ENCODE results near the gene FURIN.
"Not testable (repeated sequence)": the region's sequence is repeated elsewhere in the genome, so short reads cannot be mapped to it uniquely, and the experiment has no call there.

FURIN gene

DNA sequence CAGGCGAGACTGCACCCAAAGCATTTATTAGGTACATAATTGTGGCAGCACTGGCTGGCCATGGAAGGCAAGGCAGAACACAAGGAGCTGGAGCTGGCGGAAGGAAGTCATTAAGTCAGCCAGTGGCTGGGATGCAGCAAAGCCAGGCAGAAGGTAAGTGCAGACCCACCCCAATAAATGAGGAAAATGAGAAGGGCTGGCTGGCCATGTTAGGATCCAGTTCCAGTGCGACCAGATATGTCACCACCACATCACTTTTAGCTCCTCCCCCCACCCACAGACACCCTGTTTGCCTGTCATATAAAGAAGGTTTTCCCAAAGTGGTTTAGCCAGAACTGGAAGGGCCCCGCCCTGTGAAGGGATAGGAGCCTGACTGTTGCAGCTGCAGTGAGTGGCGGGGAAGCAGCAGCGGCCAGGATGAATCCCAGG lies at the start of gene FURIN:
TSS of gene FURIN (plus strand) at position 328 of the 429 bp plus-strand sequence. CDS start 7,153 bp downstream, outside the sequence.
- Histone ChIP-seq H3K4me3 (ENCODE audit: low read length) (no peak within 1 kb of the TSS), H3K36me3 (ENCODE audit: control insufficient read depth, low read depth, low read length) (no peaks in the 10 kb centered on the region), H3K27ac (ENCODE audit: low read length) (no peak within 1 kb of the TSS), H3K9me3 (ENCODE audit: control insufficient read depth, low read depth, low read length) (no peaks in the 10 kb centered on the region), H3K9ac (ENCODE audit: low read length) (no peak within 1 kb of the TSS), H3K4me1 (ENCODE audit: control insufficient read depth, low read depth, low read length) (peaks cover 36% of the 10 kb centered on the region), H3K27me3 (ENCODE audit: control insufficient read depth, insufficient read depth, low read length) (no peaks in the 10 kb centered on the region)

DNA sequence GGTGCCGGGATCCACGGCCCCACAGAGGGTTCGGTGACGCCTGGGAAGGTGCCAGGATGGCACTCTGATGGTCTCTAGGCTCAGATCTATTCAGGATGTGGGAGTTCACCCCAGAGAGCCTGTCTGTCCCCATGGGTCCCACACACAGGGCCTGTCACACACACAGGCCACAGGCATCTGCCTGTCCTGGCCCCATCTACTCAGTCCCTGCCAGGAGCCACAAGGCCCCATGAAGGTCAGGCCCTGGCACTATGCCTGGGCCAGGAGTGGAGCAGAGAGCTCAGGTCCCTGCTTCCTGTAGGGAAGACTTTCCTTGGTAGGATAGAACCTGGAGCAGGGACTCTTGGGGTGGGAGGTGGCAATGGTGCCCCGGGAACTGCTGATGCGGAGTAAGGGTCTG lies 49.0 kb upstream of the FURIN start:
- Histone ChIP-seq H3K9ac (ENCODE audit: low read length) (no peak overlapping the region), H3K4me3 (ENCODE audit: low read length) (no peak overlapping the region), H3K27ac (ENCODE audit: low read length) (no peak overlapping the region)

DNA sequence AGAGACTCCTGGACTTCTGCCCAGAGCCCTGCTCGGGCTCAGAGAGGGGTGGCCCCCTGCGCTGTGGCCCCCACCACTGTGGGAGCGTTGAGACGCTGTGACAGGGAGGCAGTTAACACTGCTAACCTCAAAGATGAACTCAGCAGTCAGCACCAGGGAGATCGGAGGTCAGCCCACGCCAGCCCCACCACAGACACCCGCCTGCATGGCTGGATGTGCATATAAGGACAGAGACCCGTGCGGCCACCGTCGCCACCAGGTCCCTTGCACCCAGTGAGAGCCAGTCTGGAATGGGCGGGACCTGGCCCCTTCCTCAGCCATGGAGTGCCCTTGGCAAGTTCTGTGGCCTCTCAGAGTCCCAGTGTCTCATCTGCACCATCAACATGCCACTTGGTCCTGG lies 48.5 kb upstream of the FURIN start:
- Histone ChIP-seq H3K27me3 (ENCODE audit: control insufficient read depth, insufficient read depth, low read length) (no peaks in the 10 kb centered on the region), H3K36me3 (ENCODE audit: control insufficient read depth, low read depth, low read length) (peaks cover 8% of the 10 kb centered on the region), H3K4me1 (ENCODE audit: control insufficient read depth, low read depth, low read length) (no peaks in the 10 kb centered on the region), H3K9ac (ENCODE audit: low read length) (no peak overlapping the region), H3K4me3 (ENCODE audit: low read length) (no peak overlapping the region), H3K9me3 (ENCODE audit: control insufficient read depth, low read depth, low read length) (no peaks in the 10 kb centered on the region), H3K27ac (ENCODE audit: low read length) (no peak overlapping the region)

More for the DNA sequence above, 49.0 kb upstream of the FURIN start:
- Histone ChIP-seq H3K4me1 (ENCODE audit: control insufficient read depth, low read depth, low read length) (no peaks in the 10 kb centered on the region), H3K36me3 (ENCODE audit: control insufficient read depth, low read depth, low read length) (peaks cover 8% of the 10 kb centered on the region), H3K27me3 (ENCODE audit: control insufficient read depth, insufficient read depth, low read length) (no peaks in the 10 kb centered on the region), H3K9me3 (ENCODE audit: control insufficient read depth, low read depth, low read length) (no peaks in the 10 kb centered on the region)

DNA sequence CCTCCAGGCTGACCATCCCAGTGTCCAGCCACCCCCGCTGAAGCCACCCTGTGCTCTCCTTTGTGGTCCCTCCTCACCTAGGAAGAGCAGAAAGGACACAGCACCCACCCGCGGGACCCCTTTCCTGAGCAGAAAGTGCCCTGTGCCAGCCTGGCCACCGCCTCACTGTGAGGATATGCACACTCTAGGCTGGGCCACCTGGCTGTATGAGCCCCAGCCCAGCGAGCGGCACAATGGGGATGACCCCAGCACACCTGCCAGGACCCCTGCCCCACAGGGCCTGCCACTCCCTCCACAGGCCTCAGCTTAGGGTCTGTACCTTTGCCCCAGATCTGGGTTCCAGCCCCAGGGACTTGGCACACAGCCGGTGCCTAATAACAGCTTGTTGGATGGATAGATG lies 47.9 kb upstream of the FURIN start:
- no peaks in the 10 kb centered on the region for H3K4me1 ChIP-seq (ENCODE audit: control insufficient read depth, low read depth, low read length)
- H3K27ac ChIP-seq (ENCODE audit: low read length): no peak overlapping the region

DNA sequence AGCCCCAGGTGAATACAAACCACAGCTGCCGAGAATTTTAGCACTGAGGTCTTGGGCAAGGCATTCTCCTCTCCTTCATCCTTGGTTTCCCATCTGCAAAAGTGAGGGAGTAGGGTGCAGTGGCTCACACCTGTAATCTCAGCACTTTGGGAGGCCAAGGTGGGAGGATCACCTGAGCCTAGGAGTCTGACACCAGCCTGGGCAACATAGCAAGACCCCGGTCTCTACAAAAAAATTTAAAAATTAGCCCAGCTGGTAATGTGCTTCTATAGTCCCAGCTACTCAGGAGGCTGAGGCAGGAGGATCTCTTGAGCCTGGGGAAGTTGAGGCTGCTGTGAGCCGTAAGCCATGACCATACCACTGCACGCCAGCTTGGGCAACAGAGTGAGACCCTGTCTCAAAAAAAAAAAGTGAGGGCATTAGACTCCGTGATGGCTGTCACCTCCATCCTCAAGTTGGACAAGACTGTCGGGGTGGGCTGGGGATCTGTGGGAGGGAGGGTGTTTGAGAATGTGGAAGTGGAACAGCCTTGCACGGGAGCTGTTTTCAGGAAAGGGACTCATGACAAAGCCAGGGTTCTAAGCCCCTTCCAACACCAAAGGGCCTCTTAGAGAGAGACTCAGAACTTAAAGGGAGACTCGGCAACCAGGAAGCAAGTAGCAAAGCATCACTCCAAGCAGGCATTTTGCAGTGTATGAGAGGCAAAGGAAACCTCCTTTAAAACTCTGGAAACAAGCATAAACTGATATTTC lies 46.0 kb upstream of the FURIN start:
- H3K9ac ChIP-seq (ENCODE audit: low read length): no peak overlapping the region
- H3K27me3 ChIP-seq (ENCODE audit: control insufficient read depth, insufficient read depth, low read length): no peaks in the 10 kb centered on the region
- no peaks in the 10 kb centered on the region for H3K4me1 ChIP-seq (ENCODE audit: control insufficient read depth, low read depth, low read length)
- H3K27ac ChIP-seq (ENCODE audit: low read length): no peak overlapping the region
- no peaks in the 10 kb centered on the region for H3K36me3 ChIP-seq (ENCODE audit: control insufficient read depth, low read depth, low read length)
- H3K9me3 ChIP-seq (ENCODE audit: control insufficient read depth, low read depth, low read length): no peaks in the 10 kb centered on the region
- no peak overlapping the region for H3K4me3 ChIP-seq (ENCODE audit: low read length)

More for the DNA sequence above, 47.9 kb upstream of the FURIN start:
- Histone ChIP-seq H3K9me3 (ENCODE audit: control insufficient read depth, low read depth, low read length) (no peaks in the 10 kb centered on the region), H3K4me3 (ENCODE audit: low read length) (no peak overlapping the region), H3K9ac (ENCODE audit: low read length) (no peak overlapping the region), H3K27me3 (ENCODE audit: control insufficient read depth, insufficient read depth, low read length) (no peaks in the 10 kb centered on the region), H3K36me3 (ENCODE audit: control insufficient read depth, low read depth, low read length) (peaks cover 1% of the 10 kb centered on the region)

DNA sequence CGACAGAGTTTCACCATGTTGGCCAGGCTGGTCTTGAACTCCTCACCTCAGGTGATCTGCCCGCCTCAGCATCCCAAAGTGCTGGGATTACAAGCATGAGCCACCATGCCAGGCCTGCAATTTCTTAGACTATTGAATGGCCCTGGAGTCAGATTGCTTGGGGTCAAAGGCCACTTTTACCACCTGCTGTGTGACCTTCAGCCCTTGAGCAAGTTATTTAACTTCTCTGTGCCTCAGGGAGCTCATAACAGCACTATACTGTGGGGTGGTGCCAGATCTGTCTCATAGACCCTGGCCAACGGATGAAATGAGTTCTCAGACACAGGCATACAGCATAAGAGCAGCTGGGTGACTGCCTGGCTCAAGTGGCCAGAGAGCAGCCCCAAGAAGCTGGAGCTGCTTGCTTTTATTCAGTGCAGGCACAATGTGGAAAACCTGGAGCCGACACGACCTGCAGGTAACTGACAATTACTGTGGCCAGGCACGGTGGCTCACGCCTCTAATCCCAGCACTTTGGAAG lies 44.9 kb upstream of the FURIN start:
- H3K9me3 ChIP-seq (ENCODE audit: control insufficient read depth, low read depth, low read length): no peaks in the 10 kb centered on the region

DNA sequence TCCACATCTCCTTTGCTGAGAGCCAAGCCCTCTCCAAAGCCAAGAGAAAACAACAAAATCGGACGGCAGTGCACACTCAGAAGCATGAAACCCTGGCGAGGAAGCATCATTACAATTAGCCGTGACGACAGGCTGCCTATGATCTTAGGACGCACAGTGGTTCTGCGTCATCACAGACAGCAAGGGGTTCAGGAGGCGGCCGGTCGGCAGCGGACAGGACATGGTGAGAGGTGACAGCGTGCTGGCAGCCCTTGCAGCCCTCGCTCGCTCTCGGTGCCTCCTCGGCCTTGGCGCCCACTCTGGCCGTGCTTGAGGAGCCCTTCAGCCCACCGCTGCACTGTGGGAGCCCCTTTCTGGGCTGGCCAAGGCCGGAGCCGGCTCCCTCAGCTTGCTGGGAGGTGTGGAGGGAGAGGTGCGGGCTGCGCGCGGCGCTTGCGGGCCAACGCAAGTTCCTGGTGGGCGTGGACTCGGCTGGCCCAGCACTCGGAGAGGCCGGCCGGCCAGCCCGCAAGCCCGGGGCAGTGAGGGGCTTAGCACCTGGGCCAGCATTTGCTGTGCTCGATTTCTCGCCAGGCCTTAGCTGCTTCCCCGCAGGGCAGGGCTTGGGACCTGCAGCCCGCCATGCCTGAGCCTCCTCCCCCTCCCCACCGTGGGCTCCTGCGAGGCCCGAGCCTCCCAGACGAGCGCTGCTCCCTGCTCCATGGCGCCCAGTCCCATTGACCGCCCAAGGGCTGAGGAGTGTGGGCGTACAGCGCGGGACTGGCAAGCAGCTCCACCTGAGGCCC lies 43.1 kb upstream of the FURIN start:
- not testable (repeated sequence) for H3K27ac ChIP-seq (ENCODE audit: low read length); H3K36me3 ChIP-seq (ENCODE audit: control insufficient read depth, low read depth, low read length); H3K4me1 ChIP-seq (ENCODE audit: control insufficient read depth, low read depth, low read length); H3K27me3 ChIP-seq (ENCODE audit: control insufficient read depth, insufficient read depth, low read length); H3K9ac ChIP-seq (ENCODE audit: low read length); H3K9me3 ChIP-seq (ENCODE audit: control insufficient read depth, low read depth, low read length); H3K4me3 ChIP-seq (ENCODE audit: low read length)

More for the DNA sequence above, 44.9 kb upstream of the FURIN start:
- Histone ChIP-seq H3K4me3 (ENCODE audit: low read length) (no peak overlapping the region), H3K9ac (ENCODE audit: low read length) (no peak overlapping the region), H3K36me3 (ENCODE audit: control insufficient read depth, low read depth, low read length) (no peaks in the 10 kb centered on the region), H3K27ac (ENCODE audit: low read length) (no peak overlapping the region), H3K4me1 (ENCODE audit: control insufficient read depth, low read depth, low read length) (no peaks in the 10 kb centered on the region), H3K27me3 (ENCODE audit: control insufficient read depth, insufficient read depth, low read length) (no peaks in the 10 kb centered on the region)

DNA sequence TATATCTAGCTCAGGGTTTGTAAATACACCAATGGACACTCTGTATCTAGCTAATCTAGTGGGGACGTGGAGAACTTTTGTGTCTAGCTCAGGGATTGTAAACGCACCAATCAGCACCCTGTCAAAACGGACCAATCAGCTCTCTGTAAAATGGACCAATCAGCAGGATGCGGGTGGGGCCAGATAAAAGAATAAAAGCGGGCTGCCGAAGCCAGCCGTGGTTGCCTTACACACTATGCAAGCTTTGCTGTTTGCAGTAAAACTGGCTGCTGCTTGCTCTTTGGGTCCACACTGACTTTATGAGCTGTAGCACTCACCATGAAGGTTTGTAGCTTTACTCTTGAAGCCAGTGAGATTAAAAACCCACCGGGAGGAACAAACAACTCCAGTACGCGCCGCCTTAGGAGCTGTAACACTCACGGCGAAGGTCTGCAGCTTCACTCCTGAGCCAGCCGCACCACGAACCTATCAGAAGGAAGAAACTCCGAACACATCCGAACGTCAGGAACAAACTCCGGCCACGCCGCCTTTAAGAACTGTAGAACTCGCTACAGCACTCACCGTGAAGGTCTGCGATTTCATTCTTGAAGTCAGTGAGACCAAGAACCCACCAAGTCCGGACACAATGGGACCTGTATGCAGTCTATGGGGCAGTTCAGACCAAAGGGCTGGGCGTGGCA lies 42.0 kb upstream of the FURIN start:
- H3K27me3 ChIP-seq (ENCODE audit: control insufficient read depth, insufficient read depth, low read length); H3K9me3 ChIP-seq (ENCODE audit: control insufficient read depth, low read depth, low read length); H3K4me1 ChIP-seq (ENCODE audit: control insufficient read depth, low read depth, low read length); H3K4me3 ChIP-seq (ENCODE audit: low read length); H3K27ac ChIP-seq (ENCODE audit: low read length); H3K36me3 ChIP-seq (ENCODE audit: control insufficient read depth, low read depth, low read length); H3K9ac ChIP-seq (ENCODE audit: low read length): not testable (repeated sequence)

DNA sequence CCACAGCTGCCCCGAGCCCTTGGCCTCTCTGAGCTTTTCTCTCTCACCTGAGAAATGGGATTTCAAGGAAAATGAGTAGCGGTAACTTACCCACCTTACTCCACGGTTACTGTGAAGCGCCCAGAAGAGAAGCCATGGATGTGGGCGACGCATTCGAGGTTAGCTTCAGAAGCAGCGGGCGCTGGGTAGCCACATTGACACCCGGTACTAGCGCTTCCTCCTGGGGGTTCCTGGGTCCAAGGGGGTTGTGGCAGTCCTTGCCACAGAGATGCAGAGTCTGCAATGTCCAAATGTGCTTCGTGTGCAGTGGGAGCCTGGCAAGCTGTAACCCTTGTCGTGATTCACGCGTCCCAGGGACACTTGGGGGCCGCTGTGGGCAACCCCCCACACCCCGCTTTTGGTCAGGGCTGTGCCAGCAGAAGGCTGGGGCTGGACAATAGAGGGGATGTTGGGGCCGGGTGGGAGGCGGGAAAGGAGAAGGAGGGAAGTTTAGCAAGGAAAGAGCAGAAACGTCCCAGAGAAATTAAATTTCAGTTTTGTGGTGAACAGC lies 41.4 kb upstream of the FURIN start:
- Histone ChIP-seq H3K9me3 (ENCODE audit: control insufficient read depth, low read depth, low read length) (no peaks in the 10 kb centered on the region), H3K27me3 (ENCODE audit: control insufficient read depth, insufficient read depth, low read length) (no peaks in the 10 kb centered on the region), H3K4me1 (ENCODE audit: control insufficient read depth, low read depth, low read length) (no peaks in the 10 kb centered on the region), H3K9ac (ENCODE audit: low read length) (no peak overlapping the region), H3K4me3 (ENCODE audit: low read length) (no peak overlapping the region), H3K27ac (ENCODE audit: low read length) (no peak overlapping the region), H3K36me3 (ENCODE audit: control insufficient read depth, low read depth, low read length) (no peaks in the 10 kb centered on the region)

DNA sequence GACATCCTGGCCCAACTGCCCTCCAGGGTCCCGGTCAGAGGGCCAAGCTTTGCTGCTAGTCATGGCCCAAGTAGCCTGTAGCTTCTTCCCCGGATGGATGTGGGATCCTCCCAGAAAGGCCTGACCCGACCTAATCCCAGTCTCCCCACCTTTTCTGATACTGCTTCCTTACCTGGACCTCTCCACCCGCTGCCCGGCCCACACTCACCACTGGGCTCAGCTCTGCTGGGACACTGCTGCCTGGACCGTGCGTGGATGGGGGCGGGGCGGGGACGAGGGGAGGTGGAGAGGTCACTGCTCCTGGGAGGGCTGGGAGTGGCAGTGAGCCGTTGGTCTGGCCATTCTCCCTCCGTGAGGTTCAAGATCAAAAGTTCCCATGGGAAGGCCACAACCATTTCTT lies 40.3 kb upstream of the FURIN start:
- no peak overlapping the region for H3K4me3 ChIP-seq (ENCODE audit: low read length)
- no peaks in the 10 kb centered on the region for H3K36me3 ChIP-seq (ENCODE audit: control insufficient read depth, low read depth, low read length)
- no peak overlapping the region for H3K27ac ChIP-seq (ENCODE audit: low read length)
- no peak overlapping the region for H3K9ac ChIP-seq (ENCODE audit: low read length)
- no peaks in the 10 kb centered on the region for H3K9me3 ChIP-seq (ENCODE audit: control insufficient read depth, low read depth, low read length)
- H3K27me3 ChIP-seq (ENCODE audit: control insufficient read depth, insufficient read depth, low read length): no peaks in the 10 kb centered on the region
- no peaks in the 10 kb centered on the region for H3K4me1 ChIP-seq (ENCODE audit: control insufficient read depth, low read depth, low read length)

DNA sequence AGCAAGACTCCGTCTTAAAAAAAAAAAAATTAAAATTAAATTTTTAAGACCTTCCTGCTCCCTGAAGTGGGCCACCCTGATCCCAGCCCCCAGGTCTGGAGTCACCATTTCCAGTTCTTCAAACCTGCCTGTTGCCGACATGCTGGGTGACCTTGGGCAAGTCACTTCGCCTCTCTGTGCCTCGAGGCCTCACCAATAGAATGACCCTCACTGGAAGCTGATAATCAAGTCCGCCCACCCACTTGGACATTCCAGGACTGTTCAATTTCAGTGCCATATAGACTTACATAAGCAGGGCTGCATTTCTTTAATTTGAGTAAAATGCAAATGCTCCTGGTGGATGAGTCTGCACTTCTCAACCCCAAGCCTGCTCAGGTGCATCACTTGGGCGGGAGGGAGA lies 39.3 kb upstream of the FURIN start:
- Histone ChIP-seq H3K4me3 (ENCODE audit: low read length) (no peak overlapping the region), H3K9ac (ENCODE audit: low read length) (no peak overlapping the region), H3K4me1 (ENCODE audit: control insufficient read depth, low read depth, low read length) (no peaks in the 10 kb centered on the region), H3K27ac (ENCODE audit: low read length) (no peak overlapping the region), H3K36me3 (ENCODE audit: control insufficient read depth, low read depth, low read length) (no peaks in the 10 kb centered on the region), H3K9me3 (ENCODE audit: control insufficient read depth, low read depth, low read length) (no peaks in the 10 kb centered on the region), H3K27me3 (ENCODE audit: control insufficient read depth, insufficient read depth, low read length) (no peaks in the 10 kb centered on the region)

Measured in iPS-18a (cell line).